Measurements from ENCODE around the gene CXCL8. TPM values are rescaled to one million over a fixed set of nuclear protein-coding genes. Genes with fewer than 3 reads are reported as not detected.

CXCL8 gene
- total RNA-seq, 4 donors from 2014 or later: 25.6 TPM; not detected in 3

DNA sequence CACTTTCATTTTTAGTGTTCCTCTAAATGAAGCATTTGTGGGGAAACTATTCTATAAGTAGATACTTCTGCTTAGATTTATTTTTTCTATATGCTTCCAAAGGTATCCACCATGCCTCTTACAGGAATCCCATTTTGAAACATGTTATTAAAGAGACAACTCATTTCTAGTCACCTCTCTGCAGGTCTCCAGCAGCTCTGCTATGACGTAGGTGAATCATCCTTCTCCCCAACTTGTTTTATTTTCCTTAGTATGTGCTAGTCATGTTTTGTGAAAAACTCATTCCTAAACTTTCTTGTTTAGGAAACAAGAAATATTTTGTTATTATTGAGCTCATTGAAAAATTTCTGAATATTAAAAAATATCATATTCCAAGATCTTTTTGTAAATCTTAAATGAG is 12.8 kb downstream of the CXCL8 start:
- H3K36me3 ChIP-seq: no peaks in the 10 kb centered on the region
- no peaks in the 10 kb centered on the region for H3K9me3 ChIP-seq
- TF ChIP-seq, protein P1, sequence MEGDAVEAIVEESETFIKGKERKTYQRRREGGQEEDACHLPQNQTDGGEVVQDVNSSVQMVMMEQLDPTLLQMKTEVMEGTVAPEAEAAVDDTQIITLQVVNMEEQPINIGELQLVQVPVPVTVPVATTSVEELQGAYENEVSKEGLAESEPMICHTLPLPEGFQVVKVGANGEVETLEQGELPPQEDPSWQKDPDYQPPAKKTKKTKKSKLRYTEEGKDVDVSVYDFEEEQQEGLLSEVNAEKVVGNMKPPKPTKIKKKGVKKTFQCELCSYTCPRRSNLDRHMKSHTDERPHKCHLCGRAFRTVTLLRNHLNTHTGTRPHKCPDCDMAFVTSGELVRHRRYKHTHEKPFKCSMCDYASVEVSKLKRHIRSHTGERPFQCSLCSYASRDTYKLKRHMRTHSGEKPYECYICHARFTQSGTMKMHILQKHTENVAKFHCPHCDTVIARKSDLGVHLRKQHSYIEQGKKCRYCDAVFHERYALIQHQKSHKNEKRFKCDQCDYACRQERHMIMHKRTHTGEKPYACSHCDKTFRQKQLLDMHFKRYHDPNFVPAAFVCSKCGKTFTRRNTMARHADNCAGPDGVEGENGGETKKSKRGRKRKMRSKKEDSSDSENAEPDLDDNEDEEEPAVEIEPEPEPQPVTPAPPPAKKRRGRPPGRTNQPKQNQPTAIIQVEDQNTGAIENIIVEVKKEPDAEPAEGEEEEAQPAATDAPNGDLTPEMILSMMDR (IDR thresholded peaks at IDR 0.05): no peak
- TF ChIP-seq POLR2A (IDR thresholded peaks at IDR 0.05): no peak
- no peaks in the 10 kb centered on the region for H3K27me3 ChIP-seq
- H3K27ac ChIP-seq: no peak overlapping the region
- H3K4me3 ChIP-seq: no peak overlapping the region
- DNase-seq: no peak
- no peaks in the 10 kb centered on the region for H3K4me1 ChIP-seq

DNA sequence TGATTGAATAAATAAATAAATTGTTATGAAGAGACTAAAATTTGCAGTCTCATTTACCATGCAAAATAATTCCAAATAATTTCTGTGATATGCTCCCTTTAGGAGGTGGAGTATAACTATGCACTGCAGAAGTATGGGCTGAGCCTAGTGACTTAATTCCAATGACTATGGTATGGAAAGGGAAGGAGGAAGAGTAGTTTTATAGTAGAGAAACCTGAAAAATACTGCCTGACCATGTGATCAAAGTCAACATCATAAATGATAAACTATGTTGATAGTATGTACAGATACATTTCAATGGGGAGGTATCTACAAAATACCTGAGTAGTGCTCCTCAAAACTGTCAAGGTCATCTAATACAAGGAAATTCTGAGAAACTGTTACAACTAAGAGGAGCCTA is 14.6 kb downstream of the CXCL8 start:
- Histone ChIP-seq H3K27me3 (no peaks in the 10 kb centered on the region), H3K36me3 (no peaks in the 10 kb centered on the region), H3K9me3 (no peaks in the 10 kb centered on the region), H3K4me3 (no peak overlapping the region), H3K4me1 (no peaks in the 10 kb centered on the region), H3K27ac (no peak overlapping the region)
- no peak for DNase-seq
- TF ChIP-seq POLR2A (IDR thresholded peaks at IDR 0.05): no peak
- TF ChIP-seq, protein P1 (IDR thresholded peaks at IDR 0.05): no peak

DNA sequence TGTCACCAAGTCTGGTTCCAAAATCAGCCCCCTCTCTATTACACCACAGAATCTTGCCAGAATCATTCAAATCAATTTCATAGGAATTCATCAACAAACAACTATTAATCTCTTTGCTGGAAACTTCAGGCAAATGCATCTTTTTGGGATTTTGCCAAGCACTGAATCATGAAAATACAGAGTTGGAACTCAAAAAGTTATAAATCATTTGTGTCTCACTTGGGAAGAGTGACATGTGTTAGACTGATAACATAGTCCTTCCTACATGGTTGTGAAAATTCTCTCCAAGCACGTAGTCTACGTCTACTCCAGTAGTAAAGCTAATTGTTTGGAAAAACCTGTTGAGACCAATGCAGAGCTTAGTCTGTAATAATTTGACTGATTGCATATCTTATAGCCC is 19.0 kb downstream of the CXCL8 start:
- Histone ChIP-seq H3K4me1 (no peaks in the 10 kb centered on the region), H3K36me3 (no peaks in the 10 kb centered on the region), H3K4me3 (no peak overlapping the region), H3K9me3 (no peaks in the 10 kb centered on the region), H3K27me3 (no peaks in the 10 kb centered on the region), H3K27ac (no peak overlapping the region)
- no peak for TF ChIP-seq POLR2A (IDR thresholded peaks at IDR 0.05)
- TF ChIP-seq, protein P1 (IDR thresholded peaks at IDR 0.05): no peak
- DNase-seq: no peak

DNA sequence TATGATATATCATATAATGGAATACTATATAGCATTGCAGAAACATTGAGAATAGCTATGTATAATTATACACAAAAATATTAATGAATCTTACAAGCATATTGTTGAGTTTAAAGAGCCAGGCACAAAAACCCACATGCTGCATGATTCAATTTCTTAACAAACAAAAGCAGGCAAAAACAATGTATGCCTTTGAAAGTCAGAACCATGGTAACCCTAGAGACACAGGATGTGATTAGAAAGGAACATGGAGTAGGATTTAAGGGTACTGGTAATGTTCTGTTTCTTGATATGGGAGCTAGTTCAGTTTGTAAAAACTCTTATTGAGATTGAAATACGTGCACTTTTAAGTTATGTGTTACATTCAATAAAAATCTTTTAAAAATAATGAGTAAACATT is 21.5 kb downstream of the CXCL8 start:
- Histone ChIP-seq H3K27me3 (no peaks in the 10 kb centered on the region), H3K9me3 (no peaks in the 10 kb centered on the region), H3K4me3 (no peak overlapping the region), H3K4me1 (no peaks in the 10 kb centered on the region), H3K36me3 (no peaks in the 10 kb centered on the region), H3K27ac (no peak overlapping the region)
- no peak for DNase-seq
- TF ChIP-seq, protein P1 (IDR thresholded peaks at IDR 0.05): no peak
- no peak for TF ChIP-seq POLR2A (IDR thresholded peaks at IDR 0.05)

DNA sequence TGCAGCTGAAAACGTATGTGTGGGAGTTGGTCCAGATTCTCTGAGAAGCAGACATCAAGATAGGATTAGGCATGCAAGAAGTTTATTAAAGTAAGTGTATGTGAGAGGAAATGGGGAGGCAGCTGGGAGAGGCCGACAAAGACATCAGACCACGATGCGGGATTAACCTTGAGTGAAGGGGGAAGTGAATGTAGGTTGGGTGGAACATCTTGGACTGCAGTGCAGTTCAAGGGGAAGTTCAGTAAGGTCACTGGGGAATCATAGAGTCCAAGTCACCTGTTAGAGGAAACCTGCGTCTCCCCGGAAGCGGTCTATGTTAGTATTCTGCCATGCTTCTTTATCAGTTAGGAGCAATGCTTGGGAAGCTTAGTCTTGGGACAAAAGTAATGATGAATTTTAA is 22.0 kb downstream of the CXCL8 start:
- Histone ChIP-seq H3K27ac (no peak overlapping the region), H3K27me3 (no peaks in the 10 kb centered on the region), H3K36me3 (no peaks in the 10 kb centered on the region), H3K9me3 (no peaks in the 10 kb centered on the region), H3K4me1 (no peaks in the 10 kb centered on the region), H3K4me3 (no peak overlapping the region)
- TF ChIP-seq, protein P1 (IDR thresholded peaks at IDR 0.05): no peak
- TF ChIP-seq POLR2A (IDR thresholded peaks at IDR 0.05): no peak
- no peak for DNase-seq

DNA sequence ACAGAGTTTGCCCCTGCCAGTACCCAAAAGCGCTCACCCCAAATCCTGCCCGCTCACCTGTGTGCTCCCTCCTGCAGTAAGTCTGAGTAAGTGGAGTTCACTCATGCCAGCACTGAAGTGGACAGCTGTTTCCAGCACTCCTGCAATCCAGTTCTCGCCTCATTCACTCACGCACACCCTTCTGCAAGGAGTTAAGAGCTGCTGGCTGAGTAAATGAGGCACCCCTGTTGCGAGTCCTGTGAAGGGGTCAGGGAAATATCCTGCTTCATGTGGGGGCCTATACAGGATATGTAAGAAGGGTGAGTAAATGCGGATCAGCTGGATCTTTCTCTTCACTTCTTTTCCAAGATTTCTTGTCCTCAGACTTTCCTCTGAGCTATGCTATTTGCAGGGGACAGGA is 23.5 kb downstream of the CXCL8 start:
- DNase-seq: no peak
- Histone ChIP-seq H3K4me3 (no peak overlapping the region), H3K4me1 (no peaks in the 10 kb centered on the region), H3K27ac (no peak overlapping the region), H3K27me3 (no peaks in the 10 kb centered on the region), H3K9me3 (no peaks in the 10 kb centered on the region), H3K36me3 (no peaks in the 10 kb centered on the region)
- no peak for TF ChIP-seq POLR2A (IDR thresholded peaks at IDR 0.05)
- TF ChIP-seq, protein P1 (IDR thresholded peaks at IDR 0.05): no peak
